GM18868 (cell line): Measurements from ENCODE around the gene DICER1.
"Not testable (repeated sequence)": the region's sequence is repeated elsewhere in the genome, so short reads cannot be mapped to it uniquely, and the experiment has no call there.

Source experiments
- ATAC-seq: cut with Tn5 transposase; IDR thresholded peaks from one replicate; pipeline ENCODE4 v1.9.1; 2021; ENCODE audit warnings: mild to moderate bottlenecking, moderate library complexity; ENCODE audit not compliant: unreplicated experiment

Gene DICER1

DNA sequence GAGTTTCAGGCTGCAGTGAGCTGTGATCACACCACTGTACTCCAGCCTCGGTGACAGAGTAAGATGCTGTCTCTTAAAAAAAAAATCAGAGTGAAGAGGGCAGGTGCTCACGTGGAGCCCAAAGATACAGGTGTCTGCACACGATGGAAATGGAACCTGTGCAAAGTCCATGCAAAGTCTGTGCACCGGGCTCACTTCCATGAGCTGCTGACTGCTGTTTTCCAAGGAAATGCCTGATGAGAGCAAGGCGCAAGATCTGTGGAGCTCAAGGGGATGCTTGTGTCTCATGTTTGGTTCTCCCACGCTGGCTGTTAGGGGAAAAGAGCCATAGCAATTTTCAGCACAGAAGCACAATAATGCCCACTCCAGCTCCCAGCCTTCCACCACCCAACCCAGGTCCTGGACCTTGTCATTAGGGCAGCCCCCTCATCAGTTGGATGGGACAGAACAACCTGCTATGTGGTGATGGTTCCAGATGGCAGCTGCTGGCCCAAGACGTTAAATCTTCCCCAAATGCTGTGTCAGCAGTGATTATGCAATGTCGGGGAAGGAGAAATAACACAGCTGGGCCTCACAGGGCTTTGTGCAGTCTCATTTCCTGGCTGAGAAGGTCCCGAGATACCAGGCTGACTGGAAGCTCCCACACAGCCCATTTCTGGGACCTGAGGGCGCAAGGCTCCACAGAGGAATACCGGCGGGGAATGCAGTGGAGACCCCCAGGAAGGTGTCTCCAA, 27.9 kb upstream of the DICER1 start:
- no peak for ATAC-seq

DNA sequence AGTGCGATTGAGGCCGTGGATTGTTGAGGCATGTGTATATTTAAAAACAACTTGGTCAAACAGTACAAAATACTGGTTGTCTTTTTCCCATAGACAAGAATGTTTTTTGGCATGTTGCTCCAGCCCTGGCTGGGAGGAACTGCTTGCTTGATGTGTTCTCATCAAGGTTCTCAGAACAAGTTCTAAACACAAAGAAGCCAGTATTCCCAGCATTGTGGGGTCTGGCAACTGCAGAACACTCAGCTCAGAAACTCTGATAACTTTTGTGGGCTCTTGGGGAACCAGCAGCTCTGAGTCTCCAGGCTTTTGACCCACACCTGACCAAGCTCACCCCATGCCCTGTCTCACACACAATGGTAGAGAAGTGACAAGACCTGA, 27.1 kb upstream of the DICER1 start:
- no peak for ATAC-seq

DNA sequence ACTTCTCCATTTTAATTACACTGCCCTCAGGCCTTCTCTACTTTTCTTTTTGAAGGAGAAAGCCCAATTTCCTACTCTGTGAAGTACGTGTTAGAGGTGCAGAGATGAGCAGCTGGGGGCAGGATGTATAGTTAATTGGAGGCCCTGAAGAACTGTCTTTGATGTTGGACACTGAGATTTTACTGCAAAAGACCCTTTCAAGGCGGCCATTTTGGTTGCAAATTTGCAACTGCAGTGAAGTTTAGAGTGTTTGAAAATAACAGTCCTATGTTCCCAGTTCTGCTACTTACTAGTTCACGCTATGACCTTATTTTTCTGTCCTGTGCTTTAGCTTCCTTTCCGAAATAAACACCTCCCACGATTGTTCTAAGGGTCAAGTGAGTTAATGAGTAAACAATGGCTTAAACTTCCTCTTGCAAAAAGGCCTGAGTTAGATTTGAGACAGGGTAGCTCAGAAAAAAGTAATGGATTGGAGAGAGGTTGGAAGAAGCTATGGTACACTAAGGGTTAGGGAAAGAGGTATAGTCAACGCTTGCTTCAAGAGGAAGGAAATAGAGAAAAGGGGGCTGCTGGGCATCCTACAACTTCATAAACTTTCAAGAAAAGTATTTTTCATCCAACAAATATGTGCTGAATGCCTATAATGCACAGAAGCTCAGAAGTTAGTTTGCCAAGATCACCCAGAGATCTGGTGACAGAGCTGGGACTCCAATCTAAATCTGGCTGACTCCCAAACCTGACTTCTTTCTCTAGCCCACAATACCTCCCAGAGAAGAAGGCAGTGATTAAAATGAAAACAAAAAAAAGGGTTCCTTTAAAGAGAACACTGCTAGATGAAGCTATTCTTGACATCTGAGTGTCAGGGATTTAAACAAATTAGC, 26.4 kb upstream of the DICER1 start:
- ATAC-seq: no peak

GRCh38 chr14:95183082-95183481, 25.8 kb upstream of the DICER1 start:
- no peak for ATAC-seq

GRCh38 chr14:95182379-95182778, 25.1 kb upstream of the DICER1 start:
- no peak for ATAC-seq

GRCh38 chr14:95180966-95181741, 23.8 kb upstream of the DICER1 start:
- ATAC-seq: no peak

DNA sequence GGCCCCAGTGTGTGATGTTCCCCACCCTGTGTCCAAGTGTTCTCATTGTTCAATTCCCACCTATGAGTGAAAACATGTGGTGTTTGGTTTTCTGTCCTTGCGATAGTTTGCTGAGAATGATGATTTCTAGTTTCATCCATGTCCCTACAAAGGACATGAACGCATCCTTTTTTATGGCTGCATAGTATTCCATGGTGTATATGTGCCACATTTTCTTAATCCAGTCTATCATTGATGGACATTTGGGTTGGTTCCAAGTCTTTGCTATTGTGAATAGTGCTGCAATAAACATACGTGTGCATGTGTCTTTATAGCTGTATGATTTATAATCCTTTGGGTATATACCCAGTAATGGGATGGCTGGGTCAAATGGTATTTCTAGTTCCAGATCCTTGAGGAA, 18.3 kb upstream of the DICER1 start:
- ATAC-seq: not testable (repeated sequence)

GRCh38 chr14:95174184-95174792, 17.0 kb upstream of the DICER1 start:
- ATAC-seq: no peak

DNA sequence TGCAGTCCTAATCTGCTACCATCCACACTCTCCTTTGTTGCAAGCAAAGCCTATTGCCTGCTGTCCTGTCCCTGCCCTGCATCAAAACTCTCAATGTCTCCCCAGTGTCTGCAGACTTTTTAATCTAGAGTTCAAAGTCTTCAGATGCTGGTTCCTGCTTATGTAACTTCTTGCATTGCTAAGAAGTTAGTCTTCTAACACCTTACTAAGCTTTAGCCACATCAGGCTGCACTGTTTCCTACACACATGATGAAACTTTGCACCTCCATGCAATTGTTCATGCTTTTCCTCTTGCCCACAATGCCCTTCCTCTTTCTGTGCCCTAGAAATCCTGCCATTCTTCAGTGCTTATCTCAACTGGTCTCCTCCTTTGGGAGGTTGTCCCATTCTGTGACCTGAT, 16.2 kb upstream of the DICER1 start:
- no peak for ATAC-seq

- no peak for ATAC-seq
Measured at GRCh38 chr14:95167177-95167576, 9.8 kb upstream of the DICER1 start.

- ATAC-seq: no peak
Measured at GRCh38 chr14:95165517-95165916, 8.2 kb upstream of the DICER1 start.

DNA sequence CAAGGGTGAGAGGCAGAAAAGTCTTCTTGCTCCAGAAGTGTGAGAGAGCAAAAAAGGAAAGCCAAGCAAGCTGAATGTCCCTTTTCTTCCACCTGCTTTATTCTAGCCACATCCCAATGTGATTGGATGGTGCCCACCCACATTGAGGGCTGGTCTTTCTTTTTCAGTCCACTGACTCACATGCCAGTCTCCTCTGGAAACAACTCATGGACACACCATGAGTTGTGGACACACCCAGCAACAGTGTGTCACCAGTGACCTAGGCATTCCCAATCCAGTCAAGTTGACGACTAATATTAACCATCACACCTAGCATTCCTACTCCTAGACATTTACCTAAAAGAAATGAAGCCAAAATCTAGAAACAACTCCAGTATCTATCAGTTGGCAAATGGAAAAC, 7.2 kb upstream of the DICER1 start:
- ATAC-seq: no peak

DNA sequence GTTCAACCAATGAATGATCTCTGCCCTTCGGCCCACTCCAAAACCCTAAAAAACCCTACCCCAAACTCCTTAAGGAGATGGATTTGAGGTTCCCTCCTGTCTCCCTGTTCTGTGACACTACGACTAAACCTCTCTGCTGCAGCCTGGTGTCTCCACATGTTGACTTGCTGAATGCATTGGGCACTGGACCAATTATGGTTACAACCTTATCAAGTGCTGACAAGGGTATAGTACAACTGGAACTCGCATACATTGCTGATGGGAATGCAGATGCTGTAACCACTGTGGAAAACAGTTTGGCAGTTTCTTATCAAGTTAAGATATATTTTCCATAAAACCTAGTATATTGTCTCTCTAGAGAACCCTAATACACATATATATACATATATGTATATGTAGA, 6.3 kb upstream of the DICER1 start:
- no peak for ATAC-seq

DNA sequence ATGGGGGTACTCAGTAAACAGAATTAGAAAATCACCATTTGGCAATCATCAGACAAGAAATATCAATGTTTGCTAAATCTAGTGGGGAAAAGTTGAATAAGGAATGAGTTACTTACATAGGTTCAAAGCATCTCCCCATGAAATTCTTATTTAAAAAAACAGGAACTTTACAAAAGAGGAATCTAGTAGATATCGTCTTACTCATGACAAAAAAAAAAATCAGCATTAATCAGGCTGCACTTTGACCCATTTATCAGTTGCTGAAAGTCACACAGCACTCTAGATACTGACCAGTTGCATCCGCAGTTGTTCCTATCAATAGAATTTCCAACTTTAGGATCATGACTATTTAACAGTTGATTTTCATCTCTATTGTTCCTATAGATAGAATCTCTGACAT, 5.8 kb upstream of the DICER1 start:
- no peak for ATAC-seq

- ATAC-seq: no peak
Measured at GRCh38 chr14:95162641-95163040, 5.3 kb upstream of the DICER1 start.

DNA sequence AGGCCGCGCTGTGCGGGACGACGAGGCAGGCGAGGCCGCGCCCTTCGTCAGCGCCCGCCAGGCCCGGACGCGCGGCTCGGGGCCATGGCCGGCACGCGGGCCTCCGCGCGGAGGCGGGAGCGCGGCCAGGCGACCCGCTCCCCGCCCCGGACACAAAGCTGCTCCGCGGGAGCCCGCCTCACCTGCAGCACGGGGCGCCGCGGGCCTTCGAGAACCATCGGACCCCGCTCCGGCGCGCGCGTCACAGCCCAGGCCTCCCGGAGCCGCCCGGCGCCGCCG, 342 bp downstream of the DICER1 start:
- peak; percentile 28 for ATAC-seq

DNA sequence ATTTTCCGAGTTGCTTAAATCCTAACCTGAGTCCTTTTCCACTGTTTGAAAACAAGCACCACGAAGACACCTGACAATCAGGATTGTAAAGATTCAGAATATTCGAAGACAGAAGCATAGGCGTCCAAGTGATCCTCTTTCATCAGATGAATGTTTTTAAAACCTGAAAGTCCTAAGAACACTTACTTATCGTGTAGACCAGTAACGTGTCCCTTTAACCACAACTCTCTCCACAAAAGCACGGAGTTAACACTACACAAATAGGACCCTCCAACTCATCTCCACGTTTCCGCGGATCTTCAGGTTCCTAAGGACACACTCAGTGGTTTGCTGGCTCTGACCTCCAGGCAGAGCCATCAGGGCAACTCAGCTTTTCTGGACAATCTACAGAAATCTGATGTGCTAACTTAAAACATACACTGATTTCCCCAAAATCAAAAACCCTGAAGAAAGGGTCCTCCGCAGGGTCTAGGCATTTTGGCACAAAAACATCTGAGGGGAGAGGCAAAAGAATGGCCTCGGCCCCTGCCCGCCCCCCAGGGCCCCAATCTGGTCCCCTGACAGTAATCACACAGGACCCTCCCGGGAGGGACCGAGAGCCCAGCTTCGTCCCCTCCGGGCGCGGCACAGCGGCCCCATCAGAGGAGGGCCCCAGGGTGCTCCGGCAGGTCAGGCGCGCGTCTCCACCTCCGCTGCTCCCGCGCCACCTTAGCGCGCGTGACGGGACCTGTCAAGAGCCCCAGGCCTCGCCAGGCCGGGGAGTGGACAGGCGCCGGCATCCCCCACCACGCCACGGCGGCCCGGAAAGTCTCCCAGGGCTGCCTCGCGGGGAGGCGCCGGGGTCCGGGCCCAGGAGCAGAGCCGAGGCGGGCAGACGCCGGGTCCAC, 925 bp downstream of the DICER1 start:
- peak; percentile 29 for ATAC-seq

- ATAC-seq: no peak
Measured at GRCh38 chr14:95155045-95155444, 2.3 kb downstream of the DICER1 start.

GRCh38 chr14:95153866-95154265, 3.5 kb downstream of the DICER1 start:
- ATAC-seq: no peak

DNA sequence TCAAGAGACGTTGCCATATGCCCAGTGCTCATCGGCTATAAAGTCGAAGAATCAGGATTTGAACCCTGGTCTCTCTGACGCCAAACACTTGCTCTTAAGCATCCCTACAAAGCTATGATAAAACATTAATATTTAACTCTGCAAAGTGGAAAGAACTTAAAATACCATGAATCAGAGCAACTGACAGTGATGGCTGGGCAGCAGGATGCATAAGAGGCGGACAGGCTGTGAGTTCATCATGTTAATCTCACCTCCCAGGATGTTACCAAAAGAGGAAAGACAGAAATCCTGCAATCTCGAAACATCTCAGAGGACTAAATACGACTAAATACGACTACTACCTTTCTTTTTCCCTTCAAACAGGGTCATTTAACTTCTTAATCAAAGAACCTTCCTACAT, 5.8 kb downstream of the DICER1 start:
- no peak for ATAC-seq
